Endothelial cell of umbilical vein (primary cell): ENCODE measurements around the gene IL16. TPM values are rescaled to one million over a fixed set of nuclear protein-coding genes. Genes with fewer than 3 reads are reported as not detected.

ENCODE experiments used
- BruUV-seq: library from RNA; stranded (reverse); fragments of 400-500 nt; replicated peaks from 2 replicates; lab custom pipeline; 2021; lab: Mats Ljungman, UMichigan
- CTCF ChIA-PET: fragments of 300-600, 350-600 bp; sonication (Branson Sonifier 250); formaldehyde crosslinking; loops from one replicate; lab custom pipeline; 2021; ENCODE audit warnings: antibody characterized with exemption, inconsistent platforms; lab: Charles Lee
- POLR2A ChIA-PET: fragments of 300-600, 350-600 bp; sonication (Branson Sonifier 250); formaldehyde crosslinking; loops from one replicate; lab custom pipeline; 2021; ENCODE audit warnings: antibody characterized with exemption, inconsistent platforms; lab: Charles Lee
- DNase-seq: peaks from one replicate; pipeline ENCODE4 v3.0.0-alpha.2; 2011; ENCODE audit warnings: low read depth, low spot score
- FAIRE-seq: peaks from 2 replicates; lab custom pipeline; 2011; peaks lifted over from hg19 to GRCh38; lab: Jason Lieb, UNC
- H2AFZ ChIP-seq: 2 replicates; pipeline ENCODE4 v1.6.0; 2012; ENCODE audit warnings: low read depth, low read length, control low read depth, inconsistent platforms
- H3K27ac ChIP-seq: 2 replicates; pipeline ENCODE4 v1.5.1; 2011; ENCODE audit warnings: low read depth, mild to moderate bottlenecking, control low read depth, low read length, moderate library complexity; ENCODE audit not compliant: insufficient read depth
- H3K27me3 ChIP-seq, 2 experiments: 2 replicates each; pipeline versions ENCODE4 v1.6.0 to v1.6.1; 2011; ENCODE audit warnings: low read length in 2 of 2, mixed read lengths in 1 of 2; ENCODE audit not compliant: control insufficient read depth in 2 of 2, insufficient read depth in 2 of 2
- H3K36me3 ChIP-seq, 2 experiments: 2 replicates in 1 of 2; 3 replicates in 1 of 2; pipeline ENCODE4 v1.5.1; 2011; ENCODE audit warnings: low read length in 2 of 2, mild to moderate bottlenecking in 1 of 2, moderate library complexity in 1 of 2; ENCODE audit not compliant: control insufficient read depth in 2 of 2, insufficient read depth in 2 of 2; ENCODE audit errors: extremely low read depth in 1 of 2
- H3K4me1 ChIP-seq: 3 replicates; pipeline ENCODE4 v1.5.1; 2011; ENCODE audit warnings: mild to moderate bottlenecking, low read length; ENCODE audit not compliant: control insufficient read depth, insufficient read depth; ENCODE audit errors: extremely low read depth
- H3K4me2 ChIP-seq: 2 replicates; pipeline ENCODE4 v1.6.1; 2011; ENCODE audit warnings: low read length, control low read depth, mixed read lengths; ENCODE audit not compliant: insufficient read depth
- H3K4me3 ChIP-seq, 3 experiments: fragments of 200-600 bp in 1 of 3; sonication (generic), shearing (Covaris generic) in 1 of 3; replicated peaks in 1 of 3; 2 replicates each; pipeline ENCODE4 v1.5.1; 2011 to 2016; ENCODE audit warnings: control low read depth in 3 of 3, low read length in 3 of 3, mild to moderate bottlenecking in 2 of 3, inconsistent platforms in 1 of 3, low read depth in 1 of 3, moderate library complexity in 1 of 3; ENCODE audit not compliant: insufficient read depth in 1 of 3
- H3K79me2 ChIP-seq: 2 replicates; pipeline ENCODE4 v1.6.0; 2012; ENCODE audit warnings: low read length, inconsistent platforms; ENCODE audit not compliant: control insufficient read depth, insufficient read depth
- H3K9ac ChIP-seq: replicated peaks from 2 replicates; pipeline ENCODE3; 2011; ENCODE audit warnings: low read length, control low read depth; ENCODE audit not compliant: insufficient read depth; ENCODE audit errors: extremely low read depth
- H3K9me1 ChIP-seq: replicated peaks from 3 replicates; pipeline ENCODE4 v1.6.0; 2011; ENCODE audit warnings: mild to moderate bottlenecking, low read length; ENCODE audit not compliant: control insufficient read depth, insufficient read depth; ENCODE audit errors: extremely low read depth
- H3K9me3 ChIP-seq: replicated peaks from 2 replicates; pipeline ENCODE4 v1.5.1; 2012; ENCODE audit warnings: low read length, inconsistent platforms; ENCODE audit not compliant: control insufficient read depth, insufficient read depth
- H4K20me1 ChIP-seq: replicated peaks from 2 replicates; pipeline ENCODE3; 2011; ENCODE audit warnings: mild to moderate bottlenecking, low read length; ENCODE audit not compliant: control insufficient read depth, insufficient read depth; ENCODE audit errors: extremely low read depth
- CTCF ChIP-seq, 2 donors: IDR thresholded peaks; 1 replicate in 1 of 2; 2 replicates in 1 of 2; pipeline ENCODE4 v1.5.1; 2011; ENCODE audit warnings: low read length in 2 of 2, mild to moderate bottlenecking in 2 of 2, moderate library complexity in 2 of 2, control low read depth in 1 of 2, inconsistent platforms in 1 of 2, low read depth in 1 of 2; ENCODE audit not compliant: insufficient read depth in 1 of 2; ENCODE audit errors: extremely low read depth in 1 of 2
- EZH2 ChIP-seq: IDR thresholded peaks from 2 replicates; pipeline ENCODE4 v1.6.1; 2012; ENCODE audit warnings: borderline replicate concordance, low read depth, mild to moderate bottlenecking, moderate library complexity, low read length, inconsistent platforms; ENCODE audit not compliant: severe bottlenecking
- FOS ChIP-seq: IDR thresholded peaks from 2 replicates; pipeline ENCODE4 v1.6.1; 2011; ENCODE audit warnings: mild to moderate bottlenecking, low read length, moderate library complexity, borderline replicate concordance; ENCODE audit not compliant: insufficient read depth
- GATA2 ChIP-seq: IDR thresholded peaks from 2 replicates; pipeline ENCODE4 v1.7.0; 2011; ENCODE audit warnings: low read depth, mild to moderate bottlenecking, moderate library complexity, mixed read lengths, low read length; ENCODE audit not compliant: insufficient read length, insufficient read depth
- JUN ChIP-seq: IDR thresholded peaks from 2 replicates; pipeline ENCODE4 v1.6.1; 2011; ENCODE audit warnings: borderline replicate concordance, low read depth; ENCODE audit not compliant: insufficient read length, insufficient read depth
- MAX ChIP-seq: IDR thresholded peaks from 2 replicates; pipeline ENCODE4 v1.6.1; 2011; ENCODE audit not compliant: insufficient read depth, insufficient read length
- MYC ChIP-seq: IDR thresholded peaks from one replicate; pipeline ENCODE4 v1.6.1; 2011; ENCODE audit warnings: mild to moderate bottlenecking, low read depth, low read length
- POLR2A ChIP-seq: IDR thresholded peaks from 2 replicates; pipeline ENCODE4 v1.6.1; 2012; ENCODE audit warnings: low read depth, mild to moderate bottlenecking, control low read depth, low read length
- POLR2AphosphoS5 ChIP-seq: IDR thresholded peaks from 2 replicates; pipeline ENCODE4 v1.6.1; 2012; ENCODE audit warnings: low read depth, mild to moderate bottlenecking, control low read depth, low read length, moderate library complexity; ENCODE audit not compliant: insufficient read depth
- dilution Hi-C: fragments of 300-500 bp; cut with MboI; formaldehyde crosslinking; loops from one replicate; pipeline ENCODE4 v1.15.0; 2019; ENCODE audit warnings: low sequenced_read_pairs; ENCODE audit not compliant: extremely low pct_ligation_motif_present
- intact Hi-C: fragments of 100-400 bp; cut with micrococcal nuclease; formaldehyde crosslinking; loops from one replicate; pipeline ENCODE4 v1.10.0; 2022
- polyA plus RNA-seq, 4 experiments: library from polyadenylated mRNA; depleted of rRNA in 3 of 4; stranded (reverse) in 3 of 4; unstranded in 1 of 4; fragments of >200 nt; gene quantifications; 2 replicates each; pipeline versions ENCODE4 v1.2.1 to v1.2.3, GENCODE V29; 2011 to 2012; ENCODE audit warnings: missing spikeins in 1 of 4
- total RNA-seq: library from RNA; stranded (reverse); gene quantifications from 2 replicates; pipeline ENCODE4 v1.2.3, GENCODE V29; 2021

Gene IL16
- total and polyA plus RNA-seq, 2 donors (not counting 3 experiments of a cell fraction or from before 2014, with no cell fraction given), result 0.29 to 2.1 TPM

- H3K27me3 ChIP-seq, result no peaks in the 10 kb centered on the region
- no peaks in the 10 kb centered on the region for H3K36me3 ChIP-seq
- no peaks in the 10 kb centered on the region for H3K4me1 ChIP-seq
- H4K20me1 ChIP-seq, result no peaks in the 10 kb centered on the region
- no peak overlapping the region for H3K4me3 ChIP-seq
- CTCF ChIA-PET, result no interaction called here
- intact Hi-C loops, result no loop called here
- no peak overlapping the region for H3K4me2 ChIP-seq
- no peaks in the 10 kb centered on the region for H3K9me3 ChIP-seq
- DNase-seq, result no peak
- H3K79me2 ChIP-seq, result no peaks in the 10 kb centered on the region
- TF ChIP-seq FOS (no peak), CTCF (IDR thresholded peaks at IDR 0.05; ENCODE audit: extremely low read depth in 1 of 2, insufficient read depth in 1 of 2, low read depth in 1 of 2, low read length in 2 of 2) (no peak), POLR2A (no peak), MYC (no peak), GATA2 (no peak), JUN (no peak), EZH2 (no peak), MAX (no peak), POLR2AphosphoS5 (no peak)
- POLR2A ChIA-PET, result no interaction called here
- no peak overlapping the region for H3K9ac ChIP-seq
- no peak overlapping the region for H2AFZ ChIP-seq
- H3K27ac ChIP-seq, result no peak overlapping the region
- no TSS peak for BruUV-seq
- dilution Hi-C loops, result no loop called here
- H3K9me1 ChIP-seq, result no peaks in the 10 kb centered on the region
- no peak for FAIRE-seq
These were observed 118.9 kb downstream of the IL16 start for GRCh38 chr15:81315452-81316175.
